ENCODE measurements around the gene MGAT5B.

MGAT5B gene

DNA sequence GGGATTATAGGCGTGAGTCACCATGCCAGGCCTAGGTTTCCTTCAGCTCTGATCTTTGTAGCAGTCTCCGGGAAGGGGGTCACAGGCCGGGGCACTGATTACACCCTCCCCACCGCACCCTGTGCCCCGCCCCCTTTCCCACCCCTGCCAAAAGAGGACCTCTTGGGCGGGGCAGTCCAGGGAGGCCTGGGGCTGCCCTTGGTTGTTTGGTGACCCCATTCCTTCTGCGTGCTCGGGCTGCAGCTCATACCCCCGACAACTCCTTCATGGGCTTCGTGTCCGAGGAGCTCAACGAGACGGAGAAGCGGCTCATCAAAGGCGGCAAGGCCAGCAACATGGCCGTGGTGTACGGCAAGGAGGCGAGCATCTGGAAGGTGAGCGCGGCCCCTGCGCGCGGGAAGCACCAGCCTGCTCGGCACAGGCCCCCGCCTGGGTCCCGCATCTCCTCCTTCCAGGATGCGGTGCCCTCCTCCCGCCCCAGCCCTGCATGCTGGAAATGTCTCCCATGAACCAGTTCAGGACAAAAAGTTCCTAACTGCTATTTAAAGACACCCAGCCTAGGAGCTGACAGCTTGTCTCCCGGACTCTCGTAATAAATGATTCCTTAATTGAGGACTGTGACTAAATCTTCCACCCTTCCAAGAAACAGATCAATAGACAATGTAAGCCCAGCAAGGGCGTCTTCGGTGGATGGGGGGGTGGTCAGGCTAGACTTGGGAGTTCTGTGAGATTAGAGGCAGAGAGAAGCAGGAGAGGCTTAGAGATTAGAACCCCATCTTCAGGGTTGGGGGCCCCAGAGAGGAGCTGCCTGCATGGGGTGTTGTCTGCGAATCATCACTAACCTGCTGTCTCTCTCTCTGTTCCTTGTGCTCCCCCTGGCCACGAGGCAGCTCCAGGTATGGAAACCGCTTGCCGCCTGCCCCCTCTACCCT is 64.5 kb downstream of the MGAT5B start:
- TF ChIP-seq, protein P1, sequence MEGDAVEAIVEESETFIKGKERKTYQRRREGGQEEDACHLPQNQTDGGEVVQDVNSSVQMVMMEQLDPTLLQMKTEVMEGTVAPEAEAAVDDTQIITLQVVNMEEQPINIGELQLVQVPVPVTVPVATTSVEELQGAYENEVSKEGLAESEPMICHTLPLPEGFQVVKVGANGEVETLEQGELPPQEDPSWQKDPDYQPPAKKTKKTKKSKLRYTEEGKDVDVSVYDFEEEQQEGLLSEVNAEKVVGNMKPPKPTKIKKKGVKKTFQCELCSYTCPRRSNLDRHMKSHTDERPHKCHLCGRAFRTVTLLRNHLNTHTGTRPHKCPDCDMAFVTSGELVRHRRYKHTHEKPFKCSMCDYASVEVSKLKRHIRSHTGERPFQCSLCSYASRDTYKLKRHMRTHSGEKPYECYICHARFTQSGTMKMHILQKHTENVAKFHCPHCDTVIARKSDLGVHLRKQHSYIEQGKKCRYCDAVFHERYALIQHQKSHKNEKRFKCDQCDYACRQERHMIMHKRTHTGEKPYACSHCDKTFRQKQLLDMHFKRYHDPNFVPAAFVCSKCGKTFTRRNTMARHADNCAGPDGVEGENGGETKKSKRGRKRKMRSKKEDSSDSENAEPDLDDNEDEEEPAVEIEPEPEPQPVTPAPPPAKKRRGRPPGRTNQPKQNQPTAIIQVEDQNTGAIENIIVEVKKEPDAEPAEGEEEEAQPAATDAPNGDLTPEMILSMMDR (IDR thresholded peaks at IDR 0.05; ENCODE audit: low read depth, low read length), result no peak
- H3K4me3 ChIP-seq (ENCODE audit: low read depth, low read length), result no peak overlapping the region

DNA sequence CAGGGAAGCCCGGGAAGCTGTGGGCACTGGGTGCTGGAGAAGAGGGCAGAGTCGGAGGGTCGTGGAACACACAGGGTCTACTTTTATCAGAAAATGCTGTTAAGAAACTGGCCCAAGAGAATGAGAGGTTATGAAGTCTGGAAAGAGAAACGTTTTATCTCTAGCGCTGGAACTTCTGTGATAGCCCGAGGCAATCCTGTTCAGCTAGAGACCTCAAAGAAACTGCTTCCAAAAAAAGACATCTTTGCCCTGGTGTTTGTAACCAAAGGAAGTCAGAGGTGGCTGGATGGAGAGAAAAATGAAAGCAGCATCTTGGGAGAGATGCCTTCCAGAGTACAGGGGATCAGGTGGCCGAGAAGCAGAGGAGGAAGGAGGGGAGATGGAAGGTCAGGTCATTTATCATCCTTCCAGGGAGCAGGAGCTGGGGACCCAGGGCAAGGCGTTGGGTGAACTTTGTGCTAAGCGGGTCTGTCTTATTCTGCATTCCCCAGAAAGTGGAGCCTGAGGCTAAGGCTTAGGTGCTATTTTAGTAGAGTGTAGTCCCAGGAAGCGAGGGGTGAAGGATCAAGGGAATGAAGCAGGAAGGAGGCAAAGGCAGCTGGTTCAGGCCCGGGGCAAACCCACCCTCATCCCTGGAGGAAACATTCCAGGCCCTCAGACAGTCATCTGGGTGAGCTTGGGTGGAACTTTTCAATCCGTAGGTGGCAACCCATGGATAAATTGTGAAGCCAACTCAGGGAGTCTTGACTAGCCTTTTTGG is 66.5 kb downstream of the MGAT5B start:
- no peak overlapping the region for H3K4me3 ChIP-seq (ENCODE audit: low read depth, low read length)
- TF ChIP-seq, protein P1 (IDR thresholded peaks at IDR 0.05; ENCODE audit: low read depth, low read length), result no peak

DNA sequence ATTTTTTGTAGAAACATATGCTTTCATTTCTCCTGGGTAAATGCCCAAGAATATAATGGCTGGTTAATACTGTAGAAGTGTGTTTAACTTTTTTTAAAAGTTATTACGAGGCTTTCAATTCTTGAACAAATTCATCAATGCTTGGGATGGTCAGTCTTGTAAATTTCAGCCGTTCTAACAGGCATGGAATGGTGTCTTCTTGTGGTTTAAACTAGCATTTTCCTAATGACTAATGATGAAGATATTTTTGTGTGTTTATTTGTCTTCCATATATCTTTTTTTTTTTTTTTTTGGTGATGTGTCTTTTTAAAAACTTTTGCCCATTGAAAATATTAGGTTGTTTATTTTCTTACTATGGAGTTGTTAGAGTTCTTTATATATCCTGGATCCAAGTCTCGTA is 67.1 kb downstream of the MGAT5B start:
- TF ChIP-seq, protein P1 (IDR thresholded peaks at IDR 0.05; ENCODE audit: low read depth, low read length), result no peak
- no peak overlapping the region for H3K4me3 ChIP-seq (ENCODE audit: low read depth, low read length)

DNA sequence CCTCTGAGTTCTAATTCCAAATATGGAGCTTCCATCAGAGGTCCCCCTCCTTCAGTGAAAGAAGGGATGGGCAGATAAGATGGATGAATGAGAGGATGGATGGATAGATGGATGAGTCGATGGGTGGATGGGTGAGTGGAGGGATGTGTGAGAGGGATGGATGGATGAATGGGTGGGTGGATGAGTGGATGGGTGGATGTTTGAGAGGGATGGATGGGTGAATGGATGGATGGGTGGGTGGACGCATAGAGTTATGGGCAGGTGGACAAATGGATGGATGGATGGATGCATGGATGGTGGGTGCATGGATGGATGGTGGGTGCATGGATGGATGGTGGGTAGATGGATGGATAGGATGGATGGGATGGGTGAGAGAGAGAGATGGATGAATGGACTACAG is 69.0 kb downstream of the MGAT5B start:
- no peak overlapping the region for H3K4me3 ChIP-seq (ENCODE audit: low read depth, low read length)
- TF ChIP-seq, protein P1 (IDR thresholded peaks at IDR 0.05; ENCODE audit: low read depth, low read length), result no peak

DNA sequence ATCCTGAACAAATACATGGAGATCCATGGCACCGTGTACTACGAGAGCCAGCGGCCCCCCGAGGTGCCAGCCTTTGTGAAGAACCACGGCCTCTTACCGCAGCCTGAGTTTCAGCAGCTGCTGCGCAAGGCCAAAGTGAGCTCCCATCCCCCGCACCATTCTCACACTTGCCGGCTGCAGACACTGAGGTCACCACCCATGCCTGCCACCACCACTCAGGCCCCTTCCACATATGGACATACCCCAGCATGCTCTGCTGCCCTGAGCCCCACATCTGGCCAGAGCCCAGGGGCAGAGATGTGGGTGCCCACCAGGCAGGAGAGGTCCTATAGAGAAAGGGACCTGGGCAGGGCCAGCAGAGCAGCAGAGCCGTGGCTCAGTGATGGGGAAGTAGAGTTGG is 69.8 kb downstream of the MGAT5B start:
- H3K4me3 ChIP-seq (ENCODE audit: low read depth, low read length), result no peak overlapping the region
- TF ChIP-seq, protein P1 (IDR thresholded peaks at IDR 0.05; ENCODE audit: low read depth, low read length), result no peak

DNA sequence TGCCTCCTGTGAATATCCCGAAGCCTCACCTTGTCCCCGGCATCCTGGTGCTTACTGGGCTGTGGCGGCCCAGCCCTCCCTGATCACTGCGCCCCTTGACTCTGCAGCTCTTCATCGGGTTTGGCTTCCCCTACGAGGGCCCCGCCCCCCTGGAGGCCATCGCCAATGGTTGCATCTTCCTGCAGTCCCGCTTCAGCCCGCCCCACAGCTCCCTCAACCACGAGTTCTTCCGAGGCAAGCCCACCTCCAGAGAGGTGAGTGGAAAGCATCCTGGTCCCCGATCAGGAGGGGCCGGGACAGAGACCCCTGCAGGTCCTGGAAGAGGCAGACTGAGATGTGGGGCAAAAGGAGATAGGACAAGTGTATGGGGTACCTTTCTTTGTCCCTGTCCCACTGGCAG is 72.1 kb downstream of the MGAT5B start:
- TF ChIP-seq, protein P1 (IDR thresholded peaks at IDR 0.05; ENCODE audit: low read depth, low read length), result no peak
- H3K4me3 ChIP-seq (ENCODE audit: low read depth, low read length), result no peak overlapping the region
